Measurements from ENCODE around the gene GHR.

The GHR gene

DNA sequence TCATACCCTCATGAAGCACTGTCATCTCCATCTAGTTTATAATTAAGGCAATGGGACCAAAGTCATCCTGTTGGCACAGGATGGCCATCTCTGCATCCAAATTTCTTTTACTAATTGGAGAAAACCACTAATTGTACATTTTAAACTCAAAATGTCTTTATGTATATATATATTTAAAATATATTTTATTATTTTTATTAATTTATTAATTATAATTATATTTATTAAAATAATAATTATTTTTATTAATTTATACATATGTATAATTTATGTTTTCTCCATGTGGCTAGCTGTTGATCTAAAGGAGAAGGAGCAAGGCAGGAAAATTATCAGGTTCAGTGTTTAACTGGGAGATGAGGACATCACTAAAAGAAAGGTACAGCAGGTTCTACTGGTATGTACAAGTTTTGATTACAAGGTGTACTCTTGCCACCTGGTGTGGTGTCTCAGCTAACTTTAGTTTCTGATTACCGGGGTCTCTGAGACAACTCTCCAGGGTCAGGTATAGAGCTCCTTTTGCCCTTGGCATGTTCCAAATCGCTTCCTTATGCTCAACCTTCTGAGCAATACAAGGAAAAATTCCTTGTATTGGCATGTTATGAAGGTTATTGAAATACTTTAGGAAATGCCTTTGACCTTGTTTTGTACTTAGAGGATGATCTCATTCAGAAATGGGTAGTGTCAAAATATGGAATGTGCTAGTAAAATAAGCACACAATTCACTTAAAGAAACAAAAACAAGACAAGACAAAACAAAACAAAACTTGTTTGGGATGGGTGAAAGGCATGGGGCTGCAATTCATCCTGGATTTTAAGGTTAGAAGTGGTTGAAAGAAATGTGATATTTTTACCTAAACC lies 79.6 kb downstream of the GHR start:
- TF ChIP-seq, protein P1, sequence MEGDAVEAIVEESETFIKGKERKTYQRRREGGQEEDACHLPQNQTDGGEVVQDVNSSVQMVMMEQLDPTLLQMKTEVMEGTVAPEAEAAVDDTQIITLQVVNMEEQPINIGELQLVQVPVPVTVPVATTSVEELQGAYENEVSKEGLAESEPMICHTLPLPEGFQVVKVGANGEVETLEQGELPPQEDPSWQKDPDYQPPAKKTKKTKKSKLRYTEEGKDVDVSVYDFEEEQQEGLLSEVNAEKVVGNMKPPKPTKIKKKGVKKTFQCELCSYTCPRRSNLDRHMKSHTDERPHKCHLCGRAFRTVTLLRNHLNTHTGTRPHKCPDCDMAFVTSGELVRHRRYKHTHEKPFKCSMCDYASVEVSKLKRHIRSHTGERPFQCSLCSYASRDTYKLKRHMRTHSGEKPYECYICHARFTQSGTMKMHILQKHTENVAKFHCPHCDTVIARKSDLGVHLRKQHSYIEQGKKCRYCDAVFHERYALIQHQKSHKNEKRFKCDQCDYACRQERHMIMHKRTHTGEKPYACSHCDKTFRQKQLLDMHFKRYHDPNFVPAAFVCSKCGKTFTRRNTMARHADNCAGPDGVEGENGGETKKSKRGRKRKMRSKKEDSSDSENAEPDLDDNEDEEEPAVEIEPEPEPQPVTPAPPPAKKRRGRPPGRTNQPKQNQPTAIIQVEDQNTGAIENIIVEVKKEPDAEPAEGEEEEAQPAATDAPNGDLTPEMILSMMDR (IDR thresholded peaks at IDR 0.05; ENCODE audit: control insufficient read depth, insufficient read depth, low read depth, low read length, missing control alignments), result no peak
- DNase-seq (ENCODE audit: low read depth), result no peak

DNA sequence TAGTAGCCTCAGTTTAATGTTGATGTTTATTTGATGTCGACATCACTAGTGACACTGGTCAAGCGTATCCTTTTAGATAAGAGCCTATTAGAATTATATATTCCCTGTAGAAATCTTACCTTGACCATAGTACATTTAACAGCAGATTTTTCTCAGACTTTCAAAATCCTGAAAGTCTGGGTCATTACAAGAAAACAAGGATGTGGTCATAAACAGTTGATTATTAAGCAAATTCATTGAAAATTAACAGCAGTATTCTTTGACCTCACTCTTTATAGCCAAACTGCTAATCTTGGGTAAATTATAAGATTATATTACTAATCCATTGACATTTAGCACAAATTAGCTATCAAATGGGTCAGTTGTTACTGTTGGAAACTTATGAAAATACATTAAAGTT lies 83.4 kb downstream of the GHR start:
- H3K4me3 ChIP-seq (ENCODE audit: control insufficient read depth, low read depth, low read length), result no peak overlapping the region
- DNase-seq (ENCODE audit: low read depth), result no peak
- TF ChIP-seq, protein P1 (IDR thresholded peaks at IDR 0.05; ENCODE audit: control insufficient read depth, insufficient read depth, low read depth, low read length, missing control alignments), result no peak

More for the DNA sequence above, 79.6 kb downstream of the GHR start:
- no peak overlapping the region for H3K4me3 ChIP-seq (ENCODE audit: control insufficient read depth, low read depth, low read length)

DNA sequence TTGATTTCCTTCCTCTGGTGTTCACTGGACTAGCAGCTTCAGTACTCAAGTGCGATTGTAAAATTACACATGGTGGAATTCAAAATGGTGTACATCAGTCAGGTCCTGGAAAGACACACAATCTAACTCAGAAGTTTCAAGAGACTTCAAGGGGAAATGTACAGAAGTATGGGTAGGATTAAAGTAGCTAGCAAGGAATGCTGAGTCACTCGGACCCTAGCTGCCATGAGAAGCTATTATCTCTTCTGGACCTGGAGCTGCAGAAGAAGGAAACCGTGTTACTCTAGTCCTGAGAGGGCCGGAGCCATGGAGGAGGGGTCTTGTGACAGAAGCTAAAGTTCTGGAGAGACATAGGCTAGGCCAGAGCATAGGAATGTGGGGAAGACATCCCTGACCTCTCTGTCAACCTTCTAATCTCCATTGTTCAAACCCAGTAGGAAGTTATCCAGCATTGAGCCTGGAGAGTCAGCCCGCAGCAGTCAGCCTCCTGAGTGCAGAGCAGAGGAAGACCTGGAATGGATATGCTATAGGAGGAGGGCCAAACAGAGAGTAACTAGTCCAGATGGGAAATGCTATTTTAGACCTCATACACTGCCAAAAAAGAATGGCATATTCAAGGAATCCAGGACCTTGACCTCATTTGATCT lies 84.3 kb downstream of the GHR start:
- H3K4me3 ChIP-seq (ENCODE audit: control insufficient read depth, low read depth, low read length), result no peak overlapping the region
- TF ChIP-seq, protein P1 (IDR thresholded peaks at IDR 0.05; ENCODE audit: control insufficient read depth, insufficient read depth, low read depth, low read length, missing control alignments), result no peak

DNA sequence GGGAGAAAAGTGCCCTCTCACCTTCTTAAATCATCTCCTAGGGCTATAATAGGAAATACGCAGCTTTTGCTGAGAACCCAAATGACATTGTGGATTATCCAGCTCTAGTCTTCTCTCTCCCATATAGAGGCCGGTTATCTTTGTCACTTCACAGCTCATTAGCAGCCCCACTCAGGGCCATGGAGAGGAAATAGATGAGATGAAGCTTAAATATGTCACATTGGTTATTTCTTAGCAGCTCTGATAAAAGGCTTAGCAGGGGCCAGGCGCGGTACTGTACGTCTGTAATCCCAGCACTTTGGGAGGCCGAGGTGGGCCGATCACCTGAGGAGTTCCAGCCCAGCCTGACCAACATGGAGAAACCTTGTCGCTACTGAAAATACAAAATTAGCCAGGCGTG lies 90.0 kb downstream of the GHR start:
- TF ChIP-seq, protein P1 (IDR thresholded peaks at IDR 0.05; ENCODE audit: control insufficient read depth, insufficient read depth, low read depth, low read length, missing control alignments), result no peak
- no peak for DNase-seq (ENCODE audit: low read depth)
- no peak overlapping the region for H3K4me3 ChIP-seq (ENCODE audit: control insufficient read depth, low read depth, low read length)

More for the DNA sequence above, 84.3 kb downstream of the GHR start:
- no peak for DNase-seq (ENCODE audit: low read depth)

DNA sequence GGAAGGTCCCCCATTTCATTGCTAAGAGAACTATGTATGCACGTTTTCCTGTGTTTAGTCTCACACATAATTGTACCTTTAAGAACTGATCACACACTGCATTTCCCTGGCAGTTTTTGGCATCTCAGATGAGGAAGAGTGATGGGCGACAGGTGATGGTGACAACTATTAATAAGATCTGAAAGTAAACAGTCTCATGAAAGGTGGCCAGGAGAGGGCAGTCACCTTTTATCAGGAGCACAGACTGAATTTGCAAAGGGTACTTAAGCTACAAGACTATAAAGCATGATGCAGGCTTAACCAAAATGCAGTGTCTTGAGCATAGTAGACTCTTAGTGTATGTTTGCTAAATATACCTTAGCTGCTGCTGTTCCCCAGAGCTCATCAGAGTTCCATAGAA lies 91.5 kb downstream of the GHR start:
- no peak for DNase-seq (ENCODE audit: low read depth)
- TF ChIP-seq, protein P1 (IDR thresholded peaks at IDR 0.05; ENCODE audit: control insufficient read depth, insufficient read depth, low read depth, low read length, missing control alignments), result no peak
- H3K4me3 ChIP-seq (ENCODE audit: control insufficient read depth, low read depth, low read length), result no peak overlapping the region

DNA sequence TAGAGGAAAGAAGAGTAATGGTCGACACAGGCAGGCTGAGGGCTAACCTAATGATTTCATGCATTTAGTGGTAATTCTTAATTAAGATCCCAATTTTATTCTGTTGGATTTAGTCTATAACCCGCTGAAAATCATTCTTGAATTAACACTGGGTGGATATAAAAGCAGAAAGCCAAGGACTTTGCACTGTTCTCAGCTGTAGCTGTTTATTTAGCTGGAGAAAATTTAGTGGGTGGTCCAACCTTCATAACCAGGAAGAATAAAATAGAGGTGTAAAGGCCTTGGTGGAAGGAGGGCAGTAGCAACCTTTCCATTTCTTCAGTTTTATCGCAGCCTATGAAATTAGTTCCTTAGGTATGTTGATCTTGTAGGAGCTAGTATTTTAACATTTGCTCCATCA lies 92.3 kb downstream of the GHR start:
- TF ChIP-seq, protein P1 (IDR thresholded peaks at IDR 0.05; ENCODE audit: control insufficient read depth, insufficient read depth, low read depth, low read length, missing control alignments), result no peak
- DNase-seq (ENCODE audit: low read depth), result no peak

More for the DNA sequence above, 92.3 kb downstream of the GHR start:
- no peak overlapping the region for H3K4me3 ChIP-seq (ENCODE audit: control insufficient read depth, low read depth, low read length)
